Dermis blood vessel endothelial cell (primary cell): ENCODE results near the gene NXPE2. TPM values are rescaled to one million over a fixed set of nuclear protein-coding genes. Genes with fewer than 3 reads are reported as not detected.
A peak's percentile ranks its signal among the peaks of the same experiment; 100 is the strongest.
"Not testable (repeated sequence)": the region's sequence is repeated elsewhere in the genome, so short reads cannot be mapped to it uniquely, and the experiment has no call there.

Experiments
- DNase-seq: peaks from one replicate; pipeline ENCODE4 v3.0.0; 2010
- total RNA-seq: library from RNA; depleted of rRNA; stranded (reverse); fragments of >200 nt; gene quantifications from 2 replicates; pipeline ENCODE4 v1.2.3, GENCODE V29; 2014

Gene NXPE2
- not detected in 2 replicates for total RNA-seq

GRCh38 chr11:114678125-114679036 lies at the start of gene NXPE2:
Gene NXPE2, plus strand, starts transcription at chr11:114678527. Its CDS starts 49 bp downstream, at chr11:114678576.
- DNase-seq: no peak

- not testable (repeated sequence) for DNase-seq
Measured at GRCh38 chr11:114631445-114631965, 46.8 kb upstream of the NXPE2 start.

GRCh38 chr11:114639440-114639839 lies 38.9 kb upstream of the NXPE2 start:
- not testable (repeated sequence) for DNase-seq

- no peak for DNase-seq
Measured at GRCh38 chr11:114650661-114651060, 27.7 kb upstream of the NXPE2 start.

- no peak for DNase-seq
Measured at GRCh38 chr11:114651145-114651718, 27.1 kb upstream of the NXPE2 start.

- DNase-seq: no peak
Measured at GRCh38 chr11:114653148-114653547, 25.2 kb upstream of the NXPE2 start.

- DNase-seq: no peak
Measured at GRCh38 chr11:114664641-114665040, 13.7 kb upstream of the NXPE2 start.

- DNase-seq: no peak
Measured at GRCh38 chr11:114666760-114667159, 11.6 kb upstream of the NXPE2 start.

- DNase-seq: no peak
Measured at GRCh38 chr11:114668109-114668508, 10.2 kb upstream of the NXPE2 start.

- no peak for DNase-seq
Measured at GRCh38 chr11:114673661-114674060, 4.7 kb upstream of the NXPE2 start.

GRCh38 chr11:114679505-114679904 lies 1.2 kb downstream of the NXPE2 start:
- DNase-seq: no peak

- DNase-seq: no peak
Measured at GRCh38 chr11:114683007-114683406, 4.7 kb downstream of the NXPE2 start.

GRCh38 chr11:114684636-114685035 lies 6.3 kb downstream of the NXPE2 start:
- DNase-seq: no peak

- DNase-seq: no peak
Measured at GRCh38 chr11:114685097-114685496, 6.8 kb downstream of the NXPE2 start.

- no peak for DNase-seq
Measured at GRCh38 chr11:114705280-114706024, 27.1 kb downstream of the NXPE2 start.

GRCh38 chr11:114709960-114710359 lies 31.6 kb downstream of the NXPE2 start:
- no peak for DNase-seq

GRCh38 chr11:114713756-114714155 lies 35.4 kb downstream of the NXPE2 start:
- DNase-seq: no peak

GRCh38 chr11:114719562-114719961 lies 41.2 kb downstream of the NXPE2 start:
- DNase-seq: no peak

GRCh38 chr11:114724916-114725524 lies 46.7 kb downstream of the NXPE2 start:
- no peak for DNase-seq

GRCh38 chr11:114725623-114726022 lies 47.3 kb downstream of the NXPE2 start:
- DNase-seq: no peak

- no peak for DNase-seq
Measured at GRCh38 chr11:114736806-114737205, 58.5 kb downstream of the NXPE2 start.

GRCh38 chr11:114738954-114739353 lies 60.6 kb downstream of the NXPE2 start:
- peak; percentile 65 for DNase-seq
